Nephron progenitor cell (in vitro differentiated cells): Measurements from ENCODE around the gene CHRNA1.

Source experiments
- DNase-seq: peaks from one replicate; pipeline ENCODE4 v3.0.0; 2021
- H3K27ac Mint-ChIP-seq: 2 replicates; pipeline ENCODE4 v1.8.0; 2021; ENCODE audit warnings: mild to moderate bottlenecking, moderate library complexity, mixed read lengths
- H3K27me3 Mint-ChIP-seq: 2 replicates; pipeline ENCODE4 v1.8.0; 2021; ENCODE audit warnings: mild to moderate bottlenecking, low read depth, mixed read lengths; ENCODE audit not compliant: poor library complexity
- H3K36me3 Mint-ChIP-seq: 2 replicates; pipeline ENCODE4 v1.8.0; 2021; ENCODE audit warnings: low read depth, mixed read lengths
- H3K4me1 Mint-ChIP-seq: 2 replicates; pipeline ENCODE4 v1.8.0; 2021; ENCODE audit warnings: mixed read lengths
- H3K4me3 Mint-ChIP-seq: 2 replicates; pipeline ENCODE4 v1.8.0; 2021; ENCODE audit warnings: mild to moderate bottlenecking, moderate library complexity, mixed read lengths
- H3K9me3 Mint-ChIP-seq: 2 replicates; pipeline ENCODE4 v1.8.0; 2021; ENCODE audit warnings: mild to moderate bottlenecking, moderate library complexity, mixed read lengths
- TF ChIP-seq, protein P1 (sequence below): fragments of 200-600 bp; sonication (generic); IDR thresholded peaks from 2 replicates; pipeline ENCODE4 v1.5.0; 2021; ENCODE audit warnings: antibody characterized with exemption

Gene CHRNA1

DNA sequence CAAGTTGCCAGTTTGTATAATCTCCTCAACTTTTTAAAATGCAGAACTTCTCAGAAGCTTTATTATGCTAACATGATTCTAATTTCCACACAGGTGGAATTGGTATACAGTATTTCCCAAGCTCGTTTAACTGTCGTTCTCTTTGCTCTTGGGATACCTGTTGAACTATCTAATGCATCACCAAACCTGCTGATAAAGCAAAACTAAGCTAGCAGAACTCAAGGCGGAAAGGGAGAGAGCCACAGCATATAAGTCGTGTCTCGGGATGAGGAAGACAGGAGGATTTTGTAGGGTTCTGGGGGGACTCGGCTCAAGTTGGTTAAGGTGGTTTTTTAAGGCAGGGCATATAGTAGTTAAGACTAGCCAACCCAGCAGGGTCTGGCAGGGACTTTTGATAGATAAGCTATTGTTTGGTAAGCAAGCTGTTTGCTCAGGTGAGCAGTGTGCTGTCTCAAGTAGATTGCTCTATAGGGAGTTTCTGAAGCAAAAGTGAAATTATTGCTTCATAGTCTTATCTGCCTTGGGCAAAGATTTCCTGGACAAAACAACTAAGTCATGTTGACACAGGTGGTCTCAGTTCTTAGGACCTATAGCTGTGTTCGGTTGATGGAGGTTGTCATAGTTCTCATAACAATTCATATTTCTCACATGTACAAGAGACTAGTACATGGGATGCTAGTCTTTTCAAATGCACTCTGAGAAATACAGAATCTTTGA, 28.2 kb upstream of the CHRNA1 start:
- no peak for DNase-seq
- TF ChIP-seq, protein P1, sequence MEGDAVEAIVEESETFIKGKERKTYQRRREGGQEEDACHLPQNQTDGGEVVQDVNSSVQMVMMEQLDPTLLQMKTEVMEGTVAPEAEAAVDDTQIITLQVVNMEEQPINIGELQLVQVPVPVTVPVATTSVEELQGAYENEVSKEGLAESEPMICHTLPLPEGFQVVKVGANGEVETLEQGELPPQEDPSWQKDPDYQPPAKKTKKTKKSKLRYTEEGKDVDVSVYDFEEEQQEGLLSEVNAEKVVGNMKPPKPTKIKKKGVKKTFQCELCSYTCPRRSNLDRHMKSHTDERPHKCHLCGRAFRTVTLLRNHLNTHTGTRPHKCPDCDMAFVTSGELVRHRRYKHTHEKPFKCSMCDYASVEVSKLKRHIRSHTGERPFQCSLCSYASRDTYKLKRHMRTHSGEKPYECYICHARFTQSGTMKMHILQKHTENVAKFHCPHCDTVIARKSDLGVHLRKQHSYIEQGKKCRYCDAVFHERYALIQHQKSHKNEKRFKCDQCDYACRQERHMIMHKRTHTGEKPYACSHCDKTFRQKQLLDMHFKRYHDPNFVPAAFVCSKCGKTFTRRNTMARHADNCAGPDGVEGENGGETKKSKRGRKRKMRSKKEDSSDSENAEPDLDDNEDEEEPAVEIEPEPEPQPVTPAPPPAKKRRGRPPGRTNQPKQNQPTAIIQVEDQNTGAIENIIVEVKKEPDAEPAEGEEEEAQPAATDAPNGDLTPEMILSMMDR, result no peak
- Mint-ChIP-seq H3K4me3 (no peak overlapping the region), H3K9me3 (peaks cover 6% of the 10 kb centered on the region), H3K4me1 (peaks cover 37% of the 10 kb centered on the region), H3K36me3 (peaks cover 4% of the 10 kb centered on the region), H3K27me3 (peaks cover 2% of the 10 kb centered on the region), H3K27ac (no peak overlapping the region)

DNA sequence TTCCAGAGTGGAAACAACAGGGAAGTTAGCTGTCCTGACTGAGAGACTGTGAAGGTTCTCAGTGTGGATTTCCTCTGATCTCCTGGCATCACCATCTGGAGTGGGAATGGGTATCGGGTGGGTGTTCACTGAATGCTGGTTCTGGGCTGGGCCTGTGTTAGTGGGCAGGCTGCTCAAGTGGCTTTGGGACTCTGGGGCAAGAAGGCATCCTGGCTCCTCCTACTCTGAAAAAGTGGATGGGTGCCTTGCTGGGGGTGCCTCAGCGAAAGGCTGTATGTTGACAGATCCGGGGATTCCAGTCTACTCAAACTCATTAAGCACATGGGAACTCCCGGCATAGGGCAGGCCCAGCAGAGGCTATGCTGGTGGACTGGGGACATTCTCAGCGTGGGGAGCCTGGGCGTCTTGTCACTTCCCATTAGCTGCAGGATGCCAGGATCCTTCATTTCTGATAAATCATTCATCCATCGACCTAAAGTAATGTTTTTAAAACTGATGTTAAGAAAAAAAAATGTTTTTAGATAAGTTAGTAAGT, 27.5 kb upstream of the CHRNA1 start:
- TF ChIP-seq, protein P1, result no peak
- no peak for DNase-seq
- Mint-ChIP-seq H3K27me3 (peaks cover 2% of the 10 kb centered on the region), H3K27ac (peak overlapping the region; percentile 57), H3K4me1 (peaks cover 40% of the 10 kb centered on the region), H3K36me3 (no peaks in the 10 kb centered on the region), H3K9me3 (peaks cover 6% of the 10 kb centered on the region), H3K4me3 (no peak overlapping the region)

DNA sequence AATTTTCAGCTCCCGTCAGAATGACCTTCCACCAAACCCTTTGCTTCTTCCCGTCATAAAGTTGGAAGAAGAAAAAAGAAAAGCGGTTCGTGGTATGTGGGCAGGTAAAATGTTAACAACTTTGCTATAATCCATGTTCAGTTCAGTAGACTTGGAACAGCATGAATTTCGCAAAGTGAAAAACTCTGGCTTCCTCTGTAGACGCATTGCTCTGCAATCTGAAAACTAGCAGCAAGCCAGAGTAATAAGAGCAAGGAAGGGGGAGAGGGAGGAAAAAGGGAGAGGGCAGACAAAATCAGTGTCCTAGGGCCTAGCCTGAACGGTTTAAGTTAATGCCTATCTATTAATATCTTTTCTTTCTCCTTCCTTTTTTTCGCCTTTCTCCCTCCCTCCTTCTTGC, 26.7 kb upstream of the CHRNA1 start:
- H3K9me3 Mint-ChIP-seq, result peaks cover 6% of the 10 kb centered on the region
- peaks cover 2% of the 10 kb centered on the region for H3K27me3 Mint-ChIP-seq
- no peak for DNase-seq
- TF ChIP-seq, protein P1, result no peak
- H3K4me1 Mint-ChIP-seq, result peaks cover 40% of the 10 kb centered on the region
- no peak overlapping the region for H3K27ac Mint-ChIP-seq
- no peak overlapping the region for H3K4me3 Mint-ChIP-seq
- no peaks in the 10 kb centered on the region for H3K36me3 Mint-ChIP-seq

DNA sequence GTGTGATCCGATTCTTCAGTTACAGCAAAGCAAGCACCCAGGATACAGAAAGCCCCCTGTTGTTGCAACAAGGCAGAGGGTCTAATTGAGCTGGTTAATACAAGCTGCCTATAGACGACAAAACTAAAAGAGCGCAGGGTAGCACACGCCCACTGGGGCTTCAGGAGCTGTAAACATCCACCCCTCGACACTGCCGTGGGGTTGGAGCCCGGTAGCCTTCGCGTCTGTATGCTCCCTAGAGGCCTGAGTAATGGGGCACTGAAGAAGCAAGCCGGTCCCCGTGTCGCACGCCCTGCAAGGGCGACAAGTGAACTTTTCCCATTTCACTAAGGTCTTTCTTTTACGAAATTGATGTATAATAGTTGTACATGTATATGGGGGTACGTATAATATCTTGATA, 24.7 kb upstream of the CHRNA1 start:
- peak overlapping the region; percentile 12 for H3K4me3 Mint-ChIP-seq
- TF ChIP-seq, protein P1, result no peak
- H3K36me3 Mint-ChIP-seq, result no peaks in the 10 kb centered on the region
- H3K27me3 Mint-ChIP-seq, result peaks cover 2% of the 10 kb centered on the region
- H3K4me1 Mint-ChIP-seq, result peaks cover 40% of the 10 kb centered on the region
- H3K9me3 Mint-ChIP-seq, result peaks cover 6% of the 10 kb centered on the region
- DNase-seq, result no peak
- peak overlapping the region; percentile 71 for H3K27ac Mint-ChIP-seq

DNA sequence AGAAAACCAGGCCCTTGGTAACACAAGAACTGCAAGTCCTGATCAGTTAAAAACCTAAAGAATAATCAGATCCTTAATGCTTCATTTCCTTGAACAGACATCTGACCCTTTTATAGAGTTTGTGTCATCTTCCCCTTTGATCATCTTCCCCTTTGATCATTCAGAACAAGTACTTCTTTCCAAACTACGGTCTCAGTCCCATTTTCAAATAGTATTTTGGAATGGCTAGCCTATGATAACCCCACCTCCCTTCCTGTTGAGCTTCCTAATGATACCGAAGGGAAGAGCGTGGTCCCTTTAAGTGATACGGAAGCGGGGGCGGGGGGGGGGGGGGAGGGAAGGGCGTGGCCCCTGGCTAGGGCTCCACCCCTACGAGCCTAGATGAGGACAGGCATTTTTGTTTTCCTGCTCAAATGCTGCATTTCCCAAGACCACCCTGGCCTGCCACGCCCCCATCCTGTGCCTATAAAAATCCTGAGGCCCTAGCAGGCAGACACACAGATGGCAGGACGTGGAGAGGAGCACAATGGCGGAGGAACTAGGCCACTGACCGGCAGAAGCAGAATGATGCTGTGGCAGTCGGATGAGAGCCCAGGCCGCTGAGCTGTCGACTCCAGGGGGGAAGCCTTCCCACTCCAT, 24.1 kb upstream of the CHRNA1 start:
- peak overlapping the region; percentile 71 for H3K27ac Mint-ChIP-seq
- peaks cover 40% of the 10 kb centered on the region for H3K4me1 Mint-ChIP-seq
- TF ChIP-seq, protein P1, result no peak
- H3K4me3 Mint-ChIP-seq, result peak overlapping the region; percentile 12
- H3K36me3 Mint-ChIP-seq, result no peaks in the 10 kb centered on the region
- H3K27me3 Mint-ChIP-seq, result peaks cover under 1% of the 10 kb centered on the region
- DNase-seq, result peak; percentile 33
- H3K9me3 Mint-ChIP-seq, result peaks cover 6% of the 10 kb centered on the region
